Medulla oblongata (tissue), 1 donor: ENCODE data around the gene TFRC.
"Not testable (repeated sequence)": the region's sequence is repeated elsewhere in the genome, so short reads cannot be mapped to it uniquely, and the experiment has no call there.

Experiments
- DNase-seq: peaks from one replicate; pipeline ENCODE4 v3.0.0-alpha.2; 2015; ENCODE audit errors: extremely low spot score

TFRC gene

DNA sequence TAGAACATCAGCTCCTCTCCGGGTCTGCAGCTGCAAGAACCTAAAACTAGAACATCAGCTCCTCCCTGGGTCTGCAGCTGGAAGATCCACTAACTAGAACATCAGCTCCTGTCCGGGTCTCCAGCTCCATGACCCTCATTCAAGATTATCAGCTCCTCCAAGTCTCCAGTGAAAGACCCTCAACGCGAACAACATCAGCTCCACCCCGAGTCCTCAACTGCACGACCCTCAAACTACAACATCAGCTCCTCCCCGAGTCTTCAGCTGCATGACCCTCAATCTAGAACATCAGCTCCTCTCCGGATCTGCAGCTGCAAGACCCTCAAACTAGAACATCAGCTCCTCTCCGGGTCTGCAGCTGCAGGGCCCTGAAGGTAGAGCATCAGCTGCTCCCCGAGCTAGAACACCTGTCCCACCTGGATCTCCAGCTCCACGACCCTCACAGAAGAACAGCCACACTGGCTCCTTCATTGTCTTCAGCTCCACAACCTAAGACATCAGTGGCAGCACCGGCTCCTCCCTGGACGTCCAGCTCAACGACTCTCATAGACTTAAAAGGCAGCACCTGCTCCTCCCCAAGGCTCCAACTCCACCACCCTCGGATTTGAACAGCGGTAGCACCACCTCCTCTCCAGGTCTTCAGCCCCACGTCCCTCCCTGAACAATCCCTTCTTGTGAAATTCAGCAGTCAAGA lies 77.4 kb downstream of the TFRC start:
- DNase-seq, result not testable (repeated sequence)

DNA sequence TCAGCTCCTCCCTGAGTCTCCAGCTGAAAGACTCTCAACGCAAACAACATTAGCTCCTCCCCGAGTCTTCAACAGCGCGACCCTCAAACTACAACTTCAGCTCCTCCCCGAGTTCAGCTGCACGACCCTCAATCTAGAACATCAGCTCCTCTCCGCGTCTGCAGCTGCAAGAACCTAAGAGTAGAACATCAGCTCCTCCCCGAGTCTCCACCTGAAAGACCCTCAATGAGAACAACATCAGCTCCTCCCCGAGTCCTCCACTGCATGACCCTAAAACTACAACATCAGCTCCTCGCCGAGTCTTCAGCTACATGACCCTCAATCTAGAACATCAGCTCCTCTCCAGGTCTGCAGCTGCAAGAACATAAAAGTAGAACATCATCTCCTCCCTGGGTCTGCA lies 78.3 kb downstream of the TFRC start:
- no peak for DNase-seq

DNA sequence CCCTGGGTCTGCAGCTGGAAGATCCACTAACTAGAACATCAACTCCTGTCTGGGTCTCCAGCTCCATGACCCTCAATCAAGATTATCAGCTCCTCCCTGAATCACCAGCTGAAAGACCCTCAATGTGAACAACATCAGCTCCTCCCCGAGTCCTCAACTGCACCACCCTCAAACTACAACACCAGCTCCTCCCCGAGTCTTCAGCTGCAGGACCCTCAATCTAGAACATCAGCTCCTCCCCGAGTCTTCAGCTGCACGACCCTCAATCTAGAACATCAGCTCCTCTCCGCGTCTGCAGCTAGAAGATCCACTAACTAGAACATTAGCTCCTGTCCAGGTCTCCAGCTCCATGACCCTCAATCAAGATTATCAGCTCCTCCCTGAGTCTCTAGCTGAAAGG lies 79.2 kb downstream of the TFRC start:
- not testable (repeated sequence) for DNase-seq

DNA sequence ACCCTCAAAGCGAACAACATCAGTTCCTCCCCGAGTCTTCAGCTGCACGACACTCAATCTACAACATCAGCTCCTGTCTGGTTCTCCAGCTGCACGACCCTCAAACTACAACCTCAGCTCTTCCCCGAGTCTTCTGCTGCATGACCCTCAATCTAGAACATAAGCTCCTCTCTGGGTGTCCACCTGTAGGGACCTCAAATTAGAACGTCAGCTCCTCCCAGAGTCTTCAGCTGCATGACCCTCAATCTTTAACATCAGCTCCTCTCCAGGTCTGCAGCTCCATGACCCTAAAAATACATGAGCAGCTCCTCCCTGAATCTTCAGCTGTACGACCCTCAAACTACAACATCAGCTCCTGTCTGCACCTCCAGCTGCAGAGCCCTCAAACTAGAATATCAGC lies 80.7 kb downstream of the TFRC start:
- DNase-seq, result not testable (repeated sequence)

DNA sequence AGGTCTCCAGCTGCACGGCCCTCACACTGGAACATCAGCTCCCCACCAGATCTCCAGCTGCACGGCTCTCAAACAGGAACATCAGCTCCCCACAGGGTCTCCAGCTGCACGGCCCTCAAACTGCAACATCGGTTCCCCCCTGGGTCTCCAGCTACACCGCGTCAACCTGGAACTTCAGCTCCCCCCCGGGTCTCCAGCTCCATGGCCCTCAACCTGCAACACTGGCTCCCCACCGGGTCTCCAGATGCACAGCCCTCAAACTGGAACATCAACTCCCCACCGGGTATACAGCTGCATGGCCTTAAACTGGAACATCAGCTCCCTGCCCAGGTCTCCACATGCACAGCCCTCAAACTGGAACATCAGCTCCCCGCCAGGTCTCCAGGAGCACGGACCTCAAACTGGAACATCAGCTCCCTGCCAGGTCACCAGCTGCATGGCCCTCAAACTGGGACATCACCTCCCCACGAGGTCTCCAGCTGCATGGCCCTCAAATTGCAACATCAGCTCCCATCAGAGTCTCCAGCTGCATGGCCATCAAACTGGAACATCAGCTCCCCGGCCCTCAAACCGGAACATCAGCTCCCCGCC lies 81.4 kb downstream of the TFRC start:
- DNase-seq, result not testable (repeated sequence)

DNA sequence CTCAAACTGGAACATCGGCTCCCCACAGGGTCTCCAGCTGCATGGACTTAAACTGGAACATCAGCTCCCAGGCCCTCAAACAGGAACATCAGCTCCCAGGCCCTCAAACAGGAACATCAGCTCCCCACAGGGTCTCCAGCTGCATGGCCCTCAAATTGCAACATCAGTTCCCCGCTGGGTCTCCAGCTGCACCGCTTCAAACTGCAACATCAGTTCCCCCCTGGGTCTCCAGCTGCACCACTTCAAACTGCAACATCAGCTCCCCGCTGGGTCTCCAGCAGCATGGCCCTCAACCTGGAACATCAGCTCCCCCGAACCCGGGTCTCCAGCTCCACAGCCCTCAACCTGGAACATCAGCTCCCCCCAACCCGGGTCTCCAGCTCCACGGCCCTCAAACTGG lies 82.0 kb downstream of the TFRC start:
- no peak for DNase-seq
